Measurements from ENCODE around the gene GPT2. TPM values are rescaled to one million over a fixed set of nuclear protein-coding genes. Genes with fewer than 3 reads are reported as not detected.
"Not testable (repeated sequence)": the region's sequence is repeated elsewhere in the genome, so short reads cannot be mapped to it uniquely, and the experiment has no call there.

Gene GPT2
- total RNA-seq, 1 donor from 2014 or later, result 7.9 TPM

DNA sequence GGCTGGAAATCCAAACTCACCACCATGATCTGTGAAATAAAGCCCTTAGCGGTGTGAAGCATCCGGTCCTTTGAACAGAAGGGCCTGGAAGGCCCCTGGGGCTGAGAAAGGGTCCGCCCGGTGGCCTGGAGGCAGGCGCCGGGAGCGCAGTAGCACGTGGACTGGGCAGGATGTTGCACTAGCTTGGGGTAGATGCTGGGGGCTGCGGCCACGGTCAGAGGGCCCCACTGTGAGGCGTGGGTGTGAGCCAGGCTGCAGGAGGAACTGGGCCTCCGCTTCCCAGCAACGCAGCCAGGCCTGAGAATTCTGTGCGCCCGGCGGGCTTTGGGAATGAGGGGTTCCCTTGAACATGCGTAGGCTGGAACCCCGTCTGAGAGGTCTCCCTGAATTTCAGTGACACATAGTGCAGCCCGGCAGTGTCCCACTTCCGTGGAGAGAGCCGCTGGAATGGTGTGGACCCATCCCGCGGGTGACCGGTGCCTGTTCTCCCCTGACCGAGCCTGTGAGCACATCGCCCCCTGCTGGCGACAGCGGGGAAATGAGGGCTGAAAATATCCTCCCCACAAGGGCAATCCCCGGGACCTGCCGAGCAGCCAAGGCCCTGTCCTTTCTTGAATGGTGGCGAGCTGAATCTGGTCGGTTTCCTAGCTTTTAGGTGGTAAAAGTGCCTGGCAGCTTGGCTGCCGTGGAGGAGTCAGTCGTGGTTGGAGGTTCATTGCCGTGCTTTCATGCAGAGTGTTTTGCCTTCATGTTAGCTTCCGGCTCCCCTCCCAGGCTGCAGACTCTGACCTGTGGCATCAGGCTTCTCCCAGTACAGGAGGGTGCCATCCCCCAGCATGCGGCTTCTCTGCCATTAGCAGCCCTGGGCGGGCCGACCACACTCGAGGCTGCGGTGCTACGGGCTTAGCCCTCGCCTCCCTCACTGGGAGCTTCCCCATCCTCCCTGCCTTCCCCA is 45.5 kb downstream of the GPT2 start:
- H3K36me3 ChIP-seq, result peaks cover 0 to 2% of the 10 kb centered on the region in 2 donors
- H3K4me1 ChIP-seq, result no peaks in the 10 kb centered on the region
- H3K4me3 ChIP-seq, result no peak overlapping the region
- no peaks in the 10 kb centered on the region for H3K9me3 ChIP-seq
- H3K27me3 ChIP-seq, result no peaks in the 10 kb centered on the region
- TF ChIP-seq, protein P1, sequence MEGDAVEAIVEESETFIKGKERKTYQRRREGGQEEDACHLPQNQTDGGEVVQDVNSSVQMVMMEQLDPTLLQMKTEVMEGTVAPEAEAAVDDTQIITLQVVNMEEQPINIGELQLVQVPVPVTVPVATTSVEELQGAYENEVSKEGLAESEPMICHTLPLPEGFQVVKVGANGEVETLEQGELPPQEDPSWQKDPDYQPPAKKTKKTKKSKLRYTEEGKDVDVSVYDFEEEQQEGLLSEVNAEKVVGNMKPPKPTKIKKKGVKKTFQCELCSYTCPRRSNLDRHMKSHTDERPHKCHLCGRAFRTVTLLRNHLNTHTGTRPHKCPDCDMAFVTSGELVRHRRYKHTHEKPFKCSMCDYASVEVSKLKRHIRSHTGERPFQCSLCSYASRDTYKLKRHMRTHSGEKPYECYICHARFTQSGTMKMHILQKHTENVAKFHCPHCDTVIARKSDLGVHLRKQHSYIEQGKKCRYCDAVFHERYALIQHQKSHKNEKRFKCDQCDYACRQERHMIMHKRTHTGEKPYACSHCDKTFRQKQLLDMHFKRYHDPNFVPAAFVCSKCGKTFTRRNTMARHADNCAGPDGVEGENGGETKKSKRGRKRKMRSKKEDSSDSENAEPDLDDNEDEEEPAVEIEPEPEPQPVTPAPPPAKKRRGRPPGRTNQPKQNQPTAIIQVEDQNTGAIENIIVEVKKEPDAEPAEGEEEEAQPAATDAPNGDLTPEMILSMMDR (IDR thresholded peaks at IDR 0.05), result peak; percentile 48 to 84 (median 79)
- H3K27ac ChIP-seq, result no peak overlapping the region
- DNase-seq (ENCODE audit: low spot score in 2 of 2), result no peak
- intact Hi-C loops (cut with DNase I), result no loop called here

- H3K4me3 ChIP-seq, result no peak overlapping the region
- H3K27me3 ChIP-seq, result no peaks in the 10 kb centered on the region
- intact Hi-C loops (cut with DNase I), result no loop called here
- no peaks in the 10 kb centered on the region for H3K36me3 ChIP-seq
- no peak for DNase-seq (ENCODE audit: low spot score in 2 of 2)
- no peak overlapping the region for H3K27ac ChIP-seq
- H3K4me1 ChIP-seq, result no peaks in the 10 kb centered on the region
- no peaks in the 10 kb centered on the region for H3K9me3 ChIP-seq
- TF ChIP-seq, protein P1 (IDR thresholded peaks at IDR 0.05), result no peak
Measured at GRCh38 chr16:46930861-46931260, 46.7 kb downstream of the GPT2 start.

GRCh38 chr16:46932802-46933201 is 48.6 kb downstream of the GPT2 start:
- Histone ChIP-seq H3K27me3 (no peaks in the 10 kb centered on the region), H3K4me3 (no peak overlapping the region), H3K36me3 (no peaks in the 10 kb centered on the region), H3K27ac (no peak overlapping the region), H3K4me1 (no peaks in the 10 kb centered on the region), H3K9me3 (no peaks in the 10 kb centered on the region)
- DNase-seq (ENCODE audit: low spot score in 2 of 2), result no peak
- TF ChIP-seq, protein P1 (IDR thresholded peaks at IDR 0.05), result no peak
- intact Hi-C loops (cut with DNase I), result no loop called here

GRCh38 chr16:46937536-46937935 is 53.4 kb downstream of the GPT2 start:
- H3K4me3 ChIP-seq, result no peak overlapping the region
- intact Hi-C loops (cut with DNase I), result no loop called here
- no peak overlapping the region for H3K27ac ChIP-seq
- no peaks in the 10 kb centered on the region for H3K4me1 ChIP-seq
- no peak for DNase-seq (ENCODE audit: low spot score in 2 of 2)
- H3K36me3 ChIP-seq, result no peaks in the 10 kb centered on the region
- no peaks in the 10 kb centered on the region for H3K27me3 ChIP-seq
- no peaks in the 10 kb centered on the region for H3K9me3 ChIP-seq
- TF ChIP-seq, protein P1 (IDR thresholded peaks at IDR 0.05), result no peak

DNA sequence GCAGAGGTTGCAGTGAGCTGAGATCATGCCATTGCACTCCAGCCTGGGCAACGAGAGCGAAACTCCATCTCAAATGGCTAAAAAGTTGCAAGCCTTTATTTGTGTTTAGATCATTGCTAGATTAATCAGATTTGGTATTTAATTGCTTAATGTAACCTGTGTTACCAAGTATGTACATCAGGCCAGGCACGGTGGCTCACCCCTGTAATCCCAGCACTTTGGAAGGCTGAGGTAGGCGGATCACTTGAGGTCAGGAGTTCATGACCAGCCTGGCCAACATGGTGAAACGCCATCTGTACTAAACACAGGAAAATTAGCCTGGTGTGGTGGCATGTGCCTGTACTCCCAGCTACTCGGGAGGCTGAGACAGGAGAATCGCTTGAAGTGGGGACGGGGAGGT is 60.6 kb downstream of the GPT2 start:
- intact Hi-C loops (cut with DNase I), result loop anchor here (10.0 kb wide), 1 partner anchor 1220 kb away; no protein-coding TSS in a partner anchor
- H3K27me3 ChIP-seq; H3K4me3 ChIP-seq; H3K36me3 ChIP-seq; H3K9me3 ChIP-seq; H3K4me1 ChIP-seq; DNase-seq (ENCODE audit: low spot score in 2 of 2); H3K27ac ChIP-seq: not testable (repeated sequence)

GRCh38 chr16:46947900-46948547 is 63.9 kb downstream of the GPT2 start:
- Histone ChIP-seq H3K4me1 (no peaks in the 10 kb centered on the region), H3K27ac (no peak overlapping the region), H3K36me3 (no peaks in the 10 kb centered on the region), H3K27me3 (no peaks in the 10 kb centered on the region), H3K9me3 (no peaks in the 10 kb centered on the region), H3K4me3 (no peak overlapping the region)
- no peak for DNase-seq (ENCODE audit: low spot score in 2 of 2)
- TF ChIP-seq, protein P1 (IDR thresholded peaks at IDR 0.05), result peak in 2 of 3 experiments; percentile 18 to 46
- intact Hi-C loops (cut with DNase I), result loop anchor here (10.0 kb wide), 1 partner anchor 1217 kb away; no protein-coding TSS in a partner anchor
